Neural progenitor cell (in vitro differentiated cells): Measurements from ENCODE around the gene GABARAPL2. TPM values are rescaled to one million over a fixed set of nuclear protein-coding genes. Genes with fewer than 3 reads are reported as not detected.

ENCODE experiments used
- DNase-seq: peaks from one replicate; pipeline ENCODE4 v3.0.0-alpha.2; 2016; ENCODE audit warnings: low spot score
- H2AFZ ChIP-seq: fragments of 200-600 bp; sonication (generic); replicated peaks from 2 replicates; pipeline ENCODE4 v1.6.1; 2016; ENCODE audit warnings: antibody characterized with exemption
- H3F3A ChIP-seq: fragments of 200-600 bp; sonication (generic); 2 replicates; pipeline ENCODE4 v1.6.1; 2016; ENCODE audit warnings: antibody characterized with exemption, low read depth
- H3K27ac ChIP-seq: fragments of 200-600 bp; sonication (generic); 2 replicates; pipeline ENCODE4 v1.5.1; 2016; ENCODE audit warnings: mild to moderate bottlenecking
- H3K27me3 ChIP-seq: fragments of 200-600 bp; sonication (generic); 2 replicates; pipeline ENCODE4 v1.6.1; 2016; ENCODE audit warnings: mild to moderate bottlenecking, moderate library complexity
- H3K36me3 ChIP-seq: fragments of 200-600 bp; sonication (generic); 2 replicates; pipeline ENCODE4 v1.5.1; 2016
- H3K4me1 ChIP-seq: fragments of 200-600 bp; sonication (generic); 2 replicates; pipeline ENCODE4 v1.6.1; 2016; ENCODE audit warnings: mixed run types
- H3K4me2 ChIP-seq: fragments of 200-600 bp; sonication (generic); 2 replicates; pipeline ENCODE4 v1.6.1; 2016
- H3K4me3 ChIP-seq: fragments of 200-600 bp; sonication (generic); 2 replicates; pipeline ENCODE4 v1.5.1; 2016
- H3K79me2 ChIP-seq: fragments of 200-600 bp; sonication (generic); 2 replicates; pipeline ENCODE4 v1.6.1; 2016; ENCODE audit warnings: low read depth
- H3K9ac ChIP-seq: fragments of 200-600 bp; sonication (generic); 2 replicates; pipeline ENCODE4 v1.6.1; 2016
- H3K9me3 ChIP-seq: fragments of 200-600 bp; sonication (generic); 2 replicates; pipeline ENCODE4 v1.5.1; 2016; ENCODE audit warnings: low read depth
- H4K20me1 ChIP-seq: fragments of 200-600 bp; sonication (generic); 2 replicates; pipeline ENCODE4 v1.6.1; 2016; ENCODE audit warnings: low read depth
- H3K27ac Mint-ChIP-seq: 3 replicates; pipeline ENCODE4 v1.8.0; 2021; ENCODE audit warnings: mixed read lengths
- H3K27me3 Mint-ChIP-seq: 2 replicates; pipeline ENCODE4 v1.8.0; 2022; ENCODE audit warnings: low read depth, mild to moderate bottlenecking, inconsistent platforms, moderate library complexity, mixed read lengths; ENCODE audit not compliant: insufficient read depth
- H3K36me3 Mint-ChIP-seq: 3 replicates; pipeline ENCODE4 v1.8.0; 2021; ENCODE audit warnings: mixed read lengths
- H3K4me1 Mint-ChIP-seq: 3 replicates; pipeline ENCODE4 v1.8.0; 2021; ENCODE audit warnings: mixed read lengths
- H3K4me3 Mint-ChIP-seq: 3 replicates; pipeline ENCODE4 v1.8.0; 2021; ENCODE audit warnings: mild to moderate bottlenecking, moderate library complexity, mixed read lengths
- H3K9me3 Mint-ChIP-seq: 3 replicates; pipeline ENCODE4 v1.8.0; 2020; ENCODE audit warnings: mixed read lengths
- EZH2 ChIP-seq: fragments of 200-600 bp; sonication (generic); IDR thresholded peaks from 2 replicates; pipeline ENCODE4 v1.6.1; 2017; ENCODE audit warnings: antibody characterized with exemption, mild to moderate bottlenecking, moderate library complexity
- EZH2phosphoT487 ChIP-seq: fragments of 200-600 bp; sonication (generic); IDR thresholded peaks from 2 replicates; pipeline ENCODE4 v1.6.1; 2017; ENCODE audit warnings: antibody characterized with exemption
- total RNA-seq: library from RNA; depleted of rRNA; stranded (reverse); fragments of >200 nt; gene quantifications from 2 replicates; pipeline ENCODE4 v1.2.3, GENCODE V29; 2015; ENCODE audit warnings: low replicate concordance
- TF ChIP-seq, protein P1 (sequence below): fragments of 200-600 bp; sonication (generic); IDR thresholded peaks from 2 replicates; pipeline ENCODE4 v1.5.1; 2017; ENCODE audit warnings: antibody characterized with exemption, mild to moderate bottlenecking

Gene GABARAPL2
- total RNA-seq, 1 donor from 2014 or later, result 88.2 TPM

DNA sequence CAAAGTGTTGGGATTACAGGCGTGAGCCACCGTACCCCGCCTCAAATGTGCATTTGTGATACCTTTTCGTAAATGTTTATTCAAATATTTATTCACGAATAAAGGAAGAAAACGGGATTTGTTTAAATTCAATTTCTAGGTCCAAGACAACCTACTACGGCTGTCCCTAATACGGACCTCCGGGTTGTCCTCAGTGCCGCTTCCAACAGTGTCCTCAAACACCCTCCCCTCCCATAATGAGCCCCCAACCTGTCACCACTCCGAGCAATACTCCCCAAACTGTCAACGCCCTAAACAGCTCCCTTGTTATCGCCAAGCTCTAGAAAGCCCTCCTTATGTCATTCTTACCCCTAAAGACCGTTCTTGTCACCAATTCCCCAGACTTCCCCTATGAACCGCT lies 539 bp upstream of the GABARAPL2 start:
- Histone ChIP-seq H3K9ac (no peak overlapping the region), H3K4me3 (peak overlapping the region; percentile 87), H4K20me1 (peaks cover 20% of the 10 kb centered on the region), H2AFZ (peak overlapping the region; percentile 94), H3K27ac (no peak overlapping the region), H3K4me2 (peak overlapping the region; percentile 95), H3K79me2 (peaks cover 17% of the 10 kb centered on the region), H3K4me1 (peaks cover 5% of the 10 kb centered on the region), H3K27me3 (peaks cover 4% of the 10 kb centered on the region), H3K36me3 (no peaks in the 10 kb centered on the region), H3F3A (no peaks in the 10 kb centered on the region), H3K9me3 (no peaks in the 10 kb centered on the region)
- Mint-ChIP-seq H3K27me3 (peaks cover 6% of the 10 kb centered on the region), H3K27ac (peak overlapping the region; percentile 50), H3K36me3 (peaks cover 11% of the 10 kb centered on the region), H3K9me3 (no peaks in the 10 kb centered on the region), H3K4me3 (peak overlapping the region; percentile 98), H3K4me1 (peaks cover 28% of the 10 kb centered on the region)
- TF ChIP-seq EZH2phosphoT487 (no peak), EZH2 (no peak)
- TF ChIP-seq, protein P1, sequence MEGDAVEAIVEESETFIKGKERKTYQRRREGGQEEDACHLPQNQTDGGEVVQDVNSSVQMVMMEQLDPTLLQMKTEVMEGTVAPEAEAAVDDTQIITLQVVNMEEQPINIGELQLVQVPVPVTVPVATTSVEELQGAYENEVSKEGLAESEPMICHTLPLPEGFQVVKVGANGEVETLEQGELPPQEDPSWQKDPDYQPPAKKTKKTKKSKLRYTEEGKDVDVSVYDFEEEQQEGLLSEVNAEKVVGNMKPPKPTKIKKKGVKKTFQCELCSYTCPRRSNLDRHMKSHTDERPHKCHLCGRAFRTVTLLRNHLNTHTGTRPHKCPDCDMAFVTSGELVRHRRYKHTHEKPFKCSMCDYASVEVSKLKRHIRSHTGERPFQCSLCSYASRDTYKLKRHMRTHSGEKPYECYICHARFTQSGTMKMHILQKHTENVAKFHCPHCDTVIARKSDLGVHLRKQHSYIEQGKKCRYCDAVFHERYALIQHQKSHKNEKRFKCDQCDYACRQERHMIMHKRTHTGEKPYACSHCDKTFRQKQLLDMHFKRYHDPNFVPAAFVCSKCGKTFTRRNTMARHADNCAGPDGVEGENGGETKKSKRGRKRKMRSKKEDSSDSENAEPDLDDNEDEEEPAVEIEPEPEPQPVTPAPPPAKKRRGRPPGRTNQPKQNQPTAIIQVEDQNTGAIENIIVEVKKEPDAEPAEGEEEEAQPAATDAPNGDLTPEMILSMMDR, result no peak
- DNase-seq, result no peak

- TF ChIP-seq EZH2, result no peak
- no peak for TF ChIP-seq EZH2phosphoT487
- TF ChIP-seq, protein P1, result no peak
- Histone ChIP-seq H3K9ac (peak overlapping the region; percentile 81), H3K4me3 (peak overlapping the region; percentile 87), H4K20me1 (peaks cover 20% of the 10 kb centered on the region), H3K79me2 (peaks cover 17% of the 10 kb centered on the region), H3K27me3 (peaks cover 4% of the 10 kb centered on the region), H3K4me1 (peaks cover 5% of the 10 kb centered on the region), H3F3A (no peaks in the 10 kb centered on the region), H3K9me3 (no peaks in the 10 kb centered on the region), H3K27ac (no peak overlapping the region), H2AFZ (no peak overlapping the region), H3K36me3 (no peaks in the 10 kb centered on the region), H3K4me2 (peak overlapping the region; percentile 95)
- H3K27ac Mint-ChIP-seq, result no peak overlapping the region
- H3K4me1 Mint-ChIP-seq, result peaks cover 28% of the 10 kb centered on the region
- no peaks in the 10 kb centered on the region for H3K9me3 Mint-ChIP-seq
- peaks cover 4% of the 10 kb centered on the region for H3K27me3 Mint-ChIP-seq
- H3K4me3 Mint-ChIP-seq, result peak overlapping the region; percentile 98
- peaks cover 16% of the 10 kb centered on the region for H3K36me3 Mint-ChIP-seq
- DNase-seq, result peak; percentile 43
These were observed 628 bp downstream of the GABARAPL2 start for GRCh38 chr16:75566758-75567255.

DNA sequence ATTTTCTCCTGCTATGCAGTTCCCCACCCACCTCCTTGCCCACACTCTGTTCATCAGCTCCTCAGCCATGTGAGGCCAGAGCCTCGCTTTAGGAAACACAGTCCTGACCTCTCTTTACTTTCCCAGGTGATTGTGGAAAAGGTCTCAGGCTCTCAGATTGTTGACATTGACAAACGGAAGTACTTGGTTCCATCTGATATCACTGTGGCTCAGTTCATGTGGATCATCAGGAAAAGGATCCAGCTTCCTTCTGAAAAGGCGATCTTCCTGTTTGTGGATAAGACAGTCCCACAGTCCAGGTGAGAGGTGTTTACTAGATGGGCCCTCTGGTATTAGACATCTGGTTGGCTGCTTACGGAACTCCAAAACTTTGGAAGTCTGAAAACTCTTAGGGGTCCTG lies 1.7 kb downstream of the GABARAPL2 start:
- peaks cover 20% of the 10 kb centered on the region for H4K20me1 ChIP-seq
- H3K9ac ChIP-seq, result no peak overlapping the region
- H3K4me2 ChIP-seq, result no peak overlapping the region
- H3K36me3 Mint-ChIP-seq, result peaks cover 22% of the 10 kb centered on the region
- H3K79me2 ChIP-seq, result peaks cover 17% of the 10 kb centered on the region
- peak overlapping the region; percentile 98 for H3K4me3 Mint-ChIP-seq
- H3F3A ChIP-seq, result no peaks in the 10 kb centered on the region
- H3K4me1 Mint-ChIP-seq, result peaks cover 28% of the 10 kb centered on the region
- H3K27me3 ChIP-seq, result peaks cover 4% of the 10 kb centered on the region
- H3K9me3 ChIP-seq, result no peaks in the 10 kb centered on the region
- no peaks in the 10 kb centered on the region for H3K9me3 Mint-ChIP-seq
- TF ChIP-seq EZH2 (no peak), EZH2phosphoT487 (no peak)
- TF ChIP-seq, protein P1, result no peak
- DNase-seq, result no peak
- no peak overlapping the region for H2AFZ ChIP-seq
- no peak overlapping the region for H3K27ac Mint-ChIP-seq
- peaks cover 5% of the 10 kb centered on the region for H3K4me1 ChIP-seq
- H3K4me3 ChIP-seq, result no peak overlapping the region
- peaks cover 4% of the 10 kb centered on the region for H3K27me3 Mint-ChIP-seq
- no peaks in the 10 kb centered on the region for H3K36me3 ChIP-seq
- H3K27ac ChIP-seq, result no peak overlapping the region
